ENCODE measurements around the gene TRIM40.

Gene TRIM40

GRCh38 chr6:30149234-30149633, 13.3 kb downstream of the TRIM40 start:
- no peak for DNase-seq (ENCODE audit: low read depth in 2 of 2)

- DNase-seq (ENCODE audit: low read depth in 2 of 2): no peak
Observed at GRCh38 chr6:30149858-30150550, 14.1 kb downstream of the TRIM40 start.

- DNase-seq (ENCODE audit: low read depth in 2 of 2): no peak
Observed at GRCh38 chr6:30150671-30151395, 14.9 kb downstream of the TRIM40 start.

GRCh38 chr6:30151580-30151979, 15.6 kb downstream of the TRIM40 start:
- no peak for DNase-seq (ENCODE audit: low read depth in 2 of 2)

DNA sequence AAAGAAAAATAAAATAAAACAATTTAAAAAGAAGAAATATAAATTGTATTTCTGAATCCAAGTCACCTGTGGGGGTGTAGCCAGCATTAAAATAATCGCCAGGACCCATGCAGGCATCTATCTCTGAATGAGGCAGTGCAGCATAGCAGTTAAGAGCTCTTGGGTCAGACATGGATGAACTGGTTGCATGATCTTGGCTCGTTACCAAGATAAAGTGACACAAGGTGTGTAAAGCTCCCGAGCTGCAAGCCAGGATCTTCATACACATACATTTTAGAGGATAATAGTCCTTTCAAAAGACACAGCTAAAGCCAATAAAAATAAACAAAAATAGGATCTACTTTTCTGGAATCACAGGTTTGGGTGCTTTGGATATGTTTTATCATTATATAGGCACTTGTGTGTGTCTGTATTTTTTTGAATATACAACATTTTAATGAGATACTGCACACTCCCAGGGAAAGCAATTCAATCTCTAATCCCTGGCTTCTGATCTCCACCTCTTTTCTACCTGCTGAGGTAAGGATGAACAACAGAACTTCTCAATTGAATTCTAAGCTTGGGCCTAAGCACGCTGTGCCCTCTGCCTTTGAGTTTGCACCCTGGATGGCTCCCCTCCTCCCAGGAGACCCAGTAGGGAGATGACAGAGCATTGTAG, 16.2 kb downstream of the TRIM40 start:
- no peak for DNase-seq (ENCODE audit: low read depth in 2 of 2)

DNA sequence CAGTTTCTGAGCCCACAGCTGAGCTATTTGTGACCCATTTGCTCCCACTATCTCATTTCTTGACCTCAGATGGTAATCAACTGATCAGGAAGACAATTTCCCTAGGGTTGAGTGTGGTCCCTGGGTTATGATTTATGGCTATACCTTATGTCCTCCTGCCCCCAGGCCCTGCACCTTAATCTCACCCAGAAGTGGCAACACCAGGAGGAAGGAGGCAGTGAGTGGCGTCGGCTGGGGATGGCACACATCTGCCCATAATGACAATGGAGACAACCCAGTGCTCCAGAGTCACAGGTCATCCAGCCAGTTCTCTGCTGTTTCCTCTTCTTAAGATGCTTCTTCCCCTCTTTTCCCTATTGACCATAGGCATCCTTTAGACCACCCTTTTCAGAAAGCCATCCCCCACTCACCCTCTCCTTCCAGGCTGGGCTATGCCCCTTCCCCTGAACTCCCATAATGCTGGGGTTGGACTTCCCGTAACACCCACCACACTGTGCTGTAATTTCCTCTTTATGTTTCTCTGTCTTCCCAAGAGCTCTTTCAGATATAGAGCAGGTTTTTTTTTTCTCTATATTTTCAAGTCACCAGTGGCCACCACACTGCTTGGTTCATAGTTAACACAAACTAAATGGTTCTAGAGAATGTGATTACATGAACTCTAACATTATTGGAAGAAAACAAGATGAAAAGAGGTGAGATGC, 17.1 kb downstream of the TRIM40 start:
- no peak for DNase-seq (ENCODE audit: low read depth in 2 of 2)

GRCh38 chr6:30154061-30154460, 18.1 kb downstream of the TRIM40 start:
- no peak for DNase-seq (ENCODE audit: low read depth in 2 of 2)

DNA sequence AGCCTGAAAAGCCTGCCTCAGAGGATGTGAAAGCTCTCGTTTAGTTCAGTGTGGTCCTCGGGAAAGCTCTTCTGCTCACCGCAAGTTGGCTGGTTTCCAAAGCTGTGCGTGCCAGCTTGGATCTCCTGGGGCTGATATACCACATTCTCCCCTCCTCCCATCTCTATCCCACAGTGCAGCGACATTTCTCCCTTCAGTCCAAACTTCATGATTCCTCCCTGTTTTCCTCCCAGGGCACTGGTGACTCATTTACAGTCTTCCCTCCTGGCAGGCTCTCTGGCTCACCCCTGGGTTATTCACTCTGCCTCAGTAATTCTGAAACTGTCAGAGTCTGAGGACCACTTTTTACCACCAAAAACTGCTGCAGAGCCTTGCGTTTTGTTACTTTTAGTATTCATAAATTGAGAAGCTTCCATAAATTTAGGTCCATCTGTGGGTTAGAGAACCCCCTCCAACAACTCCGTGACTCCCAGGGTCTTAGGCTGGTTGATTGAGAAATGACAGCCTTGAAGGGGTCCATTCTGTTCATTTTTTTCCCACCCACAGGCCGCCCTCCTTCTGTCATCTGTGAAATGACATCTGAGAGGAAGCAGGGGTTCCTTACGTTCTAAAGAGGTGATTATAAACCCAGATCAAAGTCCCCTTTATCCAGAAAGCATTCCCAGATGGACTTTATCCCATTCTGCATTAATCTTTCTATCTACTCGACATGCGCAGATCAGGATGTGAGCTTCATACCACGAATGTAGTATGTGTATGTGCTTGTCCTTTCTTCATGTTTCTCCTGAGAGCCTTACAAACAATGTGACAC, 19.0 kb downstream of the TRIM40 start:
- no peak for DNase-seq (ENCODE audit: low read depth in 2 of 2)

- DNase-seq (ENCODE audit: low read depth in 2 of 2): no peak
Observed at GRCh38 chr6:30155520-30156261, 19.8 kb downstream of the TRIM40 start.

GRCh38 chr6:30156262-30156599, 20.3 kb downstream of the TRIM40 start:
- no peak for DNase-seq (ENCODE audit: low read depth in 2 of 2)

- DNase-seq (ENCODE audit: low read depth in 2 of 2): no peak
Observed at GRCh38 chr6:30156774-30157173, 20.8 kb downstream of the TRIM40 start.

DNA sequence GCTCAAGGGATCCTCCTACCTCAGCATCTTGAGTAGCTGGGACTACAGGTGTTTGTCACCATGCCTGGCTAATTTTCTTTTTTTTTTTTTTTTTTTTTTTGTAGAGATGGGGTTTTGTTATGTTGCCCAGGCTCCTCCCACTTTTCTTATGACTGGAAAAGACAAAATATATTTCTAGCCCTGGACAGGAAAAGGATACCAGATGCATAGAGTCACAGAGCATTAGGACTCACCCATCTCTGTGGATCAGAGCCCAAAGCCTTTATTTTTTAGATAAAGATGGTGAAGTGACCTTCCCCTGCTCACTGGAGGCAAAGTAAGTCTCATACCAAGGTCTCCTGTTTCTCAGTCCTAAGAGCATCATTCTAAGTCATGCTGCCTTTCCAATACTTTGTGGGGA, 21.6 kb downstream of the TRIM40 start:
- no peak for DNase-seq (ENCODE audit: low read depth in 2 of 2)

GRCh38 chr6:30157999-30158398, 22.1 kb downstream of the TRIM40 start:
- DNase-seq (ENCODE audit: low read depth in 2 of 2): no peak

DNA sequence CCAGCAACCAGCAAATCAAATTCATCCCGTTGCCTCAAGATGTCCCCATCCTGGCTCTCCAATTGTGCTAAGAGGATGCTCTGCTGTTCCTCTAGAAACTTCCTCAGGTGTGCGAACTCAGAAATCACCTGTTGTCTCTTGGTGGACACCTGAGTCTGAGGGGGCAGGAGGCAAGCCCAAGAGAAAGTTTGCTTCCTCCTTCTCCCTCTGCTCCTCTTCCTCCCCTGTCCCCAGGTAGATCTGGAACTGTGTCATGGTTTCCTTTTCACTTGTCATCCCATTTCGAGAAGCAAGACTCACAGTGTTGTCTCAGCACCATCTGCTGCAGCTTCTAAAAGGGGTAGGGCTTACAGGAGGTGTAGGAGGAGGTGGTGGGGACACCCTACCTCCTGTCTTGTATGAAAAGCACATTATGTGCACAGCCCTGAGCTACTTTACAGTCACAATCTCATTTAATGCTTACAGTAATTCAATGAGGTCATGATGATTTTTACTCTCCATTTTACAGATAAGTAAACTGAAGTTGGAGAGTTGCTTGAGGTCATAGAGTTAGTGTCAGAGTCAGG, 22.6 kb downstream of the TRIM40 start:
- no peak for DNase-seq (ENCODE audit: low read depth in 2 of 2)

- DNase-seq (ENCODE audit: low read depth in 2 of 2): no peak
Observed at GRCh38 chr6:30160008-30160784, 24.3 kb downstream of the TRIM40 start.

DNA sequence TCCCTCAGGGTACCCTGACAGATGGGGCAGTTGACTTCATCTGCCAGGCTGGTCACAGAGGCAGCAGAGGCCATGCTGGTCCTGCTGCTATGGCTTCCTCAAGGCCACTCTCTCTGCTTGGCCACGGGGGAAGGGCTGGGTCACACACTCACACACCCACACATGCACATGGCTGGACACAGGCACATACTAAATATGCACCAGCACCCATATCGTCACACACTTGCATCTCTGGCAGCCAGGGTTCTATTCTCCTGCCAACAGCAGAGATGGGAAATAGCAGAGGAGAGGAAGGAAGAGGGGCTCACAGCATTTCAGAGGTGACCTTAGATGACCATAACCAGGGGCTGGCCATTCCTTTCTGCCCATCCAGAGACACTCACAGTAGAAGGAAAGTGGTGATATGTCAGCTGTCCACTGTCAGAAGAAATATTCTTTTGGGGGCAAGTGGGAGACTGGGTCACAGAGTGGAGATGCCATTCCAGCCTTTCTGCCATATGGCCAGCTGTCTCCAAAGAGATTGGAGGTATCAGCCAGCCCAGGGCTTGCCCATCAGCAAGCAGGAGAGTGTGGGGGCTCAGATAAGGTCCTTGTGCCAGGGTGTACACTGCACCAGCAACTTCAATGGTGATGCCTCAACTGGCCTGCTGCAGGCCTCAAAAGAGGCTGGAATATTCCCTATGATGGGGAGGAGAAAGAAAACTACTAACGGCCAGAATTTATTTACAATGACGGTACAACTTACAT, 25.0 kb downstream of the TRIM40 start, which contains the start of gene TRIM10:
TRIM10 (minus strand) TSS at position 427 of the 747 bp plus-strand sequence; CDS start at position 74, 353 bp downstream.
- no peak for DNase-seq (ENCODE audit: low read depth in 2 of 2)

GRCh38 chr6:30162265-30163089, 26.5 kb downstream of the TRIM40 start:
- no peak for DNase-seq (ENCODE audit: low read depth in 2 of 2)

Data from stimulated activated CD4-positive, alpha-beta T cell treated with anti-CD3 and anti-CD28 coated beads, Interleukin-1b, Interleukin-23, amount 100 ng/mL, for 1 hour (primary cell).